Brain pericyte (primary cell): ENCODE data around the gene SNPH.

Experiments used
- DNase-seq: peaks from one replicate; pipeline ENCODE4 v3.0.0-alpha.2; 2012; ENCODE audit warnings: low read depth, low spot score

SNPH gene

GRCh38 chr20:1287787-1288569, 21.9 kb downstream of the SNPH start:
- no peak for DNase-seq

GRCh38 chr20:1291191-1291741, 25.2 kb downstream of the SNPH start:
- DNase-seq, result no peak

DNA sequence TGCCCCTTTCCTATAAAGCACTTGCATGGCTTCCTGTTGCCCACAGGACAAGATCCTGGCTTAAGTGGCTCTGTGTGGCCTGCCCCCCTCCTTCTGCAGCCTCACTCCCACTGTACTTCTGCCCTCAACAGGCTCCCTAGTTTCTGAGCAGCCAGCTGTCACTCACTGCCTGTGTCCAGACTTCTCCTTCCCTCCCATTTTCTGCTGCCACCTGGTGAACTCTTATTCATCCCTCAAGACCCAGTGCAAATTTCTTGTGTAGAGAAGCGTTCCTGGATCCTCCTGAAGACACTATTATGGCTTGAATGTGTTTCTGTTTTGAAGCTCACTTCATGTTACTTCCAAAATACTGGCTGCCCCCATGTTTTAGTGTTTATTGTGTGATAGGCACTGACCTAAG, 26.5 kb downstream of the SNPH start:
- DNase-seq, result no peak

DNA sequence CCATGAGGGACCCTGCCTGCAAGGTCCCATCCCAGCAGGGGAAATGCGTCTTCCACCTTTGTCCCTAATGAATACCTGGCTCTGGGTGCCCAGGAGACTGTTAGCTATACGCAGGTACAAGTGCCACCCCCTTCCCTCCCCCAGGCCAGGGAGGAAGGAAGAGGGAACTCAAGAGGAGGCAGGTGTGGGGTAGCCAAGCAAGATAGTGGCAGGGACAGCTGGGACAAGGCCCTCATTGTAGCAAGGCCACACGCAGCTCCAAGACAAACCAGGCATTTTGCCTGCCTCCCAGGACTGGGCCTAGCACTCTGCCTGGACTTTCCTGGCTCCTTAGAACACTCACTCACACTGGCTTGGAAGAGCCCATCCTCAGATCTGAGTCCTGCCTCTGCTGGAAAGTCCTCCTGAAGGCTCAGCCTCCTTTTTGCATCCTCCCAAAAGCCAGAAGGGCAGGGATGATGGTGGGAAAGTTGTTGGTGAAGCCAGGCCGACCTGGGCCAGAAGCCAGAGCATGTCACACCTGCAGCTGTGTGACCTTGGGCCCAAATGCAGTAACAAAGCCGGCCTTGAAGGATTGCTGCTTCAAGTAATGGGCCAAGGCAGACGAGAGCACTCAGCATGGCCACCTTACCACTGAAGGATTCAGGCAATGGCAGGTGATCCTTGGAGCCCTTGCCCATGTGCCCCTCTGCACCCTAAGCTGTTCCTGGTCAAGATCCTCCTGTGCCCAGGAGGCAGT, 27.7 kb downstream of the SNPH start:
- no peak for DNase-seq

DNA sequence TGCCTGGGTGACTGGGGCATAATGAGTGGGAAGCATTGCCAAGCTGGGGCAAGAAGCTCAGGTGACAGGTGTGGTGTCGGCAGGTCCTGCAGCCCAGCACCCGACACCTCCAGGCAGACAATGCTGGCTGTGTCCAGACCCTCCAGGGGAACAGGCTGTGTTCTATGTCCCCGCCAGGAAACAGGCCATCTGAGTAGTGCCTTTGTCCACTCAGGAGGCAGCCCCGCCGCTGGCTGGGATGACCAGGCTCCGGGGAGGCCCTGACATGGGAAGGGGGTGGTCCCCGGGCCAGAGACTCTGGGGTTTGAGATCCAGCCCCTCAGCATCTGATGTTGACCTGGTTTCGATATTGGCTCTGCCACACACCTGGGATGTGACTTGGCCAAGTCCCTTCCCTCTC, 28.4 kb downstream of the SNPH start:
- DNase-seq, result no peak

- DNase-seq, result no peak
Measured at GRCh38 chr20:1295276-1295930, 29.3 kb downstream of the SNPH start.

DNA sequence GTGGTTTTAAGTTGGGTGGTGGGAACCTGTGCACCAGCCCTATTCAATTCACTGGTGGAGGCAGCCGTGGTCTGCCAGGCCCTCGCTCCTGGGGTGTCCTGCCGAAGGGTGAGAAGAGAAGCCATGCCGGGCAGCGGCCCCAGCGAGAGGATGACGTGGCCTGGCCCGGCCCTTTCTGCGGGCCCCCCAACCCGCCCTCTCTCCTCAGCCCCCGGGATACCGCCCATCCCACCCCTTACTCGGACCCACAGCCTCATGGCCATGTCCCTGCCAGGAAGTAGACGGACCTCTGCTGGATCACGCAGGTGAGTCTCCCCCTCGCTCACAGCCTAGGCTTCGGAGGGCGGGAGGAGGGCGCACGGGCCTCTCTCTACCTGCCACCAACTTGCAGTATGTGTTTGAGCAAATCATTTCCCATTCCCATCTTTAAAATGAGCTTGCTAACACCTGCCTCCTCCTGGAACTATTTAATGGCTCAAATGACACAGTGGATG, 30.1 kb downstream of the SNPH start:
- DNase-seq, result no peak

DNA sequence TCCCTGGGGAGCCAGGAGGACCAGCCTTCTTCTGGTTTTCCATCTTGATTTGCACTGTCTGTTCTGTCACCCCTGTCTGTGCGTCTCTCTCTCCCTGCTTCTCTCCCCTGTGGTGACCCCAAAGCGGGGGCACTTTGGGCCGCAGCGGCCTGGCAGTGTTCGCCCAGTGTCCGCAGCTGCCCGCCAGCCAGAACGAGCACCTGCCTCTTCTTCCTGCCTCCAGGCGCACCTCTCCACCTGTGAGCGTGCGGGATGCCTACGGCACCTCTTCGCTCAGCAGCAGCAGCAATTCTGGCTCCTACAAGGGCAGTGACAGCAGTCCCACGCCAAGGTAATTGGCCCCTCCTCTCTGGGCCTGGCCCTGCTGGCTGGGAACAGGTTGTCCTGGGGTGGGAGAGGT, 30.8 kb downstream of the SNPH start:
- DNase-seq, result no peak

DNA sequence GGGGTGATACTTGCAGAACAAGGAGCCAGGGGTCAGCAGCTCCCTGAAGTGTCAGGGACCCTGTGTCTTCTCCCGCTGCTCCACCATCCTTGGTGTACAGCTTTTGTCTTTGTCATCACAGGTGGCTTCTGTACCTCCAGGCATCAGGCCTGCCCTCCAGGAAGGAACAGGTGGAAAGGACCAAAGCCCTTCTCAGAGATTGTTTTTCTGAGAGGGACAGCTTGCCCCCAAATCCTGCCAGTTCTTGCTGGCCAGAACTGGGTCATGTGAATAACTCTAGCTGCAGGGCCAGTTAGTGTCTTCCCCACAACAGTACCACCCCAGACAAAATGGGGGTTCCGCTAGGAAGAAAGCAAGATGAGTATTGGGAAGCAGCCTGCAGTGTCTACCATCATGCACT, 31.4 kb downstream of the SNPH start:
- DNase-seq, result no peak

GRCh38 chr20:1298166-1298565, 32.1 kb downstream of the SNPH start:
- no peak for DNase-seq

GRCh38 chr20:1298888-1299511, 32.9 kb downstream of the SNPH start:
- no peak for DNase-seq

GRCh38 chr20:1299522-1299921, 33.4 kb downstream of the SNPH start:
- no peak for DNase-seq

- DNase-seq, result no peak
Measured at GRCh38 chr20:1300083-1300840, 34.2 kb downstream of the SNPH start.

GRCh38 chr20:1301031-1301529, 35.0 kb downstream of the SNPH start:
- no peak for DNase-seq

DNA sequence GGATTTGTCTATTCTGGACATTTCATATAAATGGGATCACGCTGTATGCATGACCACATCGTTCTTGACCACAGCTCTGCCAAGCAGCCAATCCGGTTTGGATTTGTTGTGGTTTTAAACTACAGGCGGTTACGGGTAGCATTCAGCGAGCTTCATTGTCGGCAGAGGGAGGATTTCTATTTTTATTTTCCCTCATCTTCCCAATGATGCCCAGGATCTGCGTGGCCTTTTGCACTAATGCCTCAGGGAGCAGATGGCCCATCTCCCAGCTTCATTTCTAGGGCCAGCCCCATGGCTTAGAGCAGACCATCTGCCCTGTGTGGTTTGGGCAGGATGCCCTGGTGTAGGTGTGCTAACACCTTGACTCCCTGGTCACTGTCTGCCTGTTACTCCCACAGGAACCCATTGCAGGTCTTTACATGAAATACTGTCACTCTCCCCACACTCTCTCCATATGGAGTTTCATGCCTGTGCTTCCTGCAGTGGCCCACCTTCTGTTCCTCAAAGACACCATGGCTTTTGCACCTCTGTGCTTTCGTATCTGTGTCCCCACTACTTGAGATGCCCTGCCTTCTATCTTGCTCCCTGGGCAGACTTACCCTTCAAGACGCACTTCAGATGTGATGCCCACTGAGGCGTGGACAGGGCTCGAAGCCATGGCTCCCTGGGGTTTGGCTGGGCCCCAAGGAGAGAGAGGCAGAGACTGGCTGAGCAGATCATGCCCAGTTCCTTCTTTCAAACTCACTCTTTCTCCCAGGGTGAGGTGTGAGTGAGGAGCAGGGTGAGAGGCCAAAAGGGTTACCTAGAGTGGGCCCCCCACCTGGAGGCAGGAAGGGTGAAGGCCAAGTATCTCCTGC, 36.8 kb downstream of the SNPH start:
- no peak for DNase-seq

- DNase-seq, result no peak
Measured at GRCh38 chr20:1304710-1305515, 38.8 kb downstream of the SNPH start.

- no peak for DNase-seq
Measured at GRCh38 chr20:1305712-1306111, 39.6 kb downstream of the SNPH start.

DNA sequence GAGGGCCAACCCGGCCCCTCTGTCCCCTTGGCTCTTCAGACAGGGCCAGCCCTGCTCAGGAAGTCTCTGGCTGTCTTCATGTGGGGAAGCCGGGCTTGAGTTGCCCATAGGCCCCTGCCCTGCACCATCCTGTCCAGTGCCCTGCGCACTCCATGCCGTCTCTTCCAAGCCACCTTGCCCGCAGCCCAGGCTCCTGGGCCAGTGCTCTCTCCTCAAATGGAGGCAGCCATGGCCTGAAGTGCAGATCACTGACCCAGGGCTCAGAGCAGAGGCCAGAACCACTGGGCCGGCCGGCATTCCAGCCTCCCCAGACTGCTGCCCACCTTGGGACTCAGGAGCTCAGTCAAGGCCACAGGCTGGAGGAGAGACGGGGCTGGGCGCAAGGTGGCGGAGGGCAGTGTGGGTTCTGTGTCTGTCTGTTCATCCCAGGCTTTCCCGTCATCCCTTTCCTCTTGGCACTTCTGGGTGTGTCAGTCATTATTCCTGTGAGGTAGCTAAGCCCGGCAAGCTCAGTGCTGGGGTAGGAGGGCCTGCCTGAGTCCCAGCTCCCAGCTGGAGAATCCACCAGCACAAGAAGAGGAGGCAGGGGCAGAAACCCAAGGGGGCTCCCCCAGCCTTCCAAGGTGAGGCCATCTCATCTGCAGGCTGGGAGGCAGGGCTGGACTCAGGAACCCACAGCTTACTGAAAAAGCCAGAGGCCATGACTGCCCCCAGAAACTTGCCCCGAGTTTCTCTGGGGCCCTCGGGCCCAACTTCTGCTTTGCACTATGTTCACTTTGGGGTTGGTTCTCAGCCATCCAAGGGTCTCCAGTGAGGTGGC, 40.4 kb downstream of the SNPH start:
- DNase-seq, result no peak
